Mesenchymal stem cell (in vitro differentiated cells and primary cell): Measurements from ENCODE around the gene ALCAM.

Experiments used
- DNase-seq: peaks from one replicate; pipeline ENCODE4 v3.0.0-alpha.2; 2013
- H2AFZ ChIP-seq: one replicate; pipeline ENCODE4 v1.6.1; 2013; ENCODE audit warnings: low read depth, mild to moderate bottlenecking, control low read depth, inconsistent platforms, low read length, moderate library complexity
- H2AK5ac ChIP-seq: 2 replicates; pipeline ENCODE4 v1.6.1; 2013; ENCODE audit warnings: low read length, moderate library complexity, mild to moderate bottlenecking, inconsistent platforms; ENCODE audit not compliant: severe bottlenecking
- H2BK120ac ChIP-seq: one replicate; pipeline ENCODE4 v1.6.1; 2013; ENCODE audit warnings: low read depth, mild to moderate bottlenecking, inconsistent platforms, low read length, moderate library complexity
- H2BK12ac ChIP-seq, 2 experiments: one replicate each; pipeline ENCODE4 v1.6.1; 2013; ENCODE audit warnings: inconsistent platforms in 2 of 2, low read length in 2 of 2, mild to moderate bottlenecking in 2 of 2, moderate library complexity in 2 of 2, control low read depth in 1 of 2
- H2BK15ac ChIP-seq: one replicate; pipeline ENCODE4 v1.6.1; 2013; ENCODE audit warnings: mild to moderate bottlenecking, low read depth, inconsistent platforms; ENCODE audit not compliant: poor library complexity, severe bottlenecking
- H2BK5ac ChIP-seq: 2 replicates; pipeline ENCODE4 v1.6.1; 2013; ENCODE audit warnings: low read depth, mild to moderate bottlenecking, low read length, control low read depth, inconsistent platforms; ENCODE audit not compliant: poor library complexity, severe bottlenecking
- H3K14ac ChIP-seq, 2 experiments: one replicate each; pipeline ENCODE4 v1.6.1; 2013; ENCODE audit warnings: inconsistent platforms in 2 of 2, low read length in 2 of 2, control low read depth in 1 of 2, mild to moderate bottlenecking in 1 of 2, moderate library complexity in 1 of 2
- H3K18ac ChIP-seq, 2 experiments: one replicate each; pipeline ENCODE4 v1.6.1; 2013; ENCODE audit warnings: inconsistent platforms in 2 of 2, low read length in 2 of 2, control low read depth in 1 of 2, low read depth in 1 of 2, mild to moderate bottlenecking in 1 of 2
- H3K23ac ChIP-seq, 2 experiments: one replicate each; pipeline ENCODE4 v1.6.1; 2013; ENCODE audit warnings: inconsistent platforms in 2 of 2, low read length in 2 of 2, mild to moderate bottlenecking in 2 of 2, moderate library complexity in 2 of 2, control low read depth in 1 of 2
- H3K27ac ChIP-seq: 2 replicates; pipeline ENCODE4 v1.5.1; 2013; ENCODE audit warnings: mild to moderate bottlenecking, moderate library complexity, low read length, control low read depth, inconsistent platforms; ENCODE audit not compliant: poor library complexity, severe bottlenecking
- H3K27me3 ChIP-seq, 2 experiments: 2 replicates each; pipeline versions ENCODE4 v1.6.1 to v1.7.0; 2013; ENCODE audit warnings: low read length in 2 of 2, mild to moderate bottlenecking in 2 of 2, moderate library complexity in 2 of 2, control low read depth in 1 of 2, inconsistent platforms in 1 of 2; ENCODE audit not compliant: control insufficient read depth in 1 of 2, insufficient read depth in 1 of 2
- H3K36me3 ChIP-seq, 2 experiments: 2 replicates each; pipeline versions ENCODE4 v1.6.1 to v1.7.0; 2013; ENCODE audit warnings: low read length in 2 of 2, control low read depth in 1 of 2, inconsistent platforms in 1 of 2, low read depth in 1 of 2, mild to moderate bottlenecking in 1 of 2; ENCODE audit not compliant: insufficient read depth in 2 of 2, control insufficient read depth in 1 of 2
- H3K4ac ChIP-seq, 2 experiments: one replicate each; pipeline ENCODE4 v1.6.1; 2013; ENCODE audit warnings: inconsistent platforms in 2 of 2, low read length in 2 of 2, mild to moderate bottlenecking in 2 of 2, moderate library complexity in 2 of 2, control low read depth in 1 of 2, low read depth in 1 of 2
- H3K4me1 ChIP-seq: 2 replicates; pipeline ENCODE4 v1.6.1; 2013; ENCODE audit warnings: low read depth, low read length, control low read depth; ENCODE audit not compliant: control insufficient read depth, insufficient read depth
- H3K4me2 ChIP-seq: 2 replicates; pipeline ENCODE4 v1.6.1; 2013; ENCODE audit warnings: low read length, mild to moderate bottlenecking, inconsistent platforms; ENCODE audit not compliant: poor library complexity, severe bottlenecking
- H3K4me3 ChIP-seq, 2 experiments: 2 replicates each; pipeline versions ENCODE4 v1.5.1 to v1.7.0; 2013; ENCODE audit warnings: low read length in 2 of 2, mild to moderate bottlenecking in 2 of 2, control low read depth in 1 of 2, low read depth in 1 of 2; ENCODE audit not compliant: insufficient read depth in 1 of 2
- H3K79me1 ChIP-seq: replicated peaks from 2 replicates; pipeline ENCODE4 v1.6.1; 2013; ENCODE audit warnings: mild to moderate bottlenecking, control low read depth, low read length, inconsistent platforms; ENCODE audit not compliant: poor library complexity, severe bottlenecking
- H3K9ac ChIP-seq: 2 replicates; pipeline ENCODE4 v1.7.0; 2013; ENCODE audit warnings: mild to moderate bottlenecking, low read length, moderate library complexity
- H3K9me3 ChIP-seq: 2 replicates; pipeline ENCODE4 v1.7.0; 2013; ENCODE audit warnings: mild to moderate bottlenecking, low read length; ENCODE audit not compliant: control insufficient read depth
- H4K8ac ChIP-seq: one replicate; pipeline ENCODE4 v1.6.1; 2013; ENCODE audit warnings: inconsistent platforms, mild to moderate bottlenecking, low read length, moderate library complexity
- H4K91ac ChIP-seq: one replicate; pipeline ENCODE4 v1.6.1; 2013; ENCODE audit warnings: mild to moderate bottlenecking, low read length, inconsistent platforms
- WGBS: methylation state at CpG from one replicate; pipeline ENCODE4 v1.1.7; 2013; ENCODE audit warnings: mixed read lengths; 5-methylcytosine and 5-hydroxymethylcytosine counted together

The ALCAM gene

DNA sequence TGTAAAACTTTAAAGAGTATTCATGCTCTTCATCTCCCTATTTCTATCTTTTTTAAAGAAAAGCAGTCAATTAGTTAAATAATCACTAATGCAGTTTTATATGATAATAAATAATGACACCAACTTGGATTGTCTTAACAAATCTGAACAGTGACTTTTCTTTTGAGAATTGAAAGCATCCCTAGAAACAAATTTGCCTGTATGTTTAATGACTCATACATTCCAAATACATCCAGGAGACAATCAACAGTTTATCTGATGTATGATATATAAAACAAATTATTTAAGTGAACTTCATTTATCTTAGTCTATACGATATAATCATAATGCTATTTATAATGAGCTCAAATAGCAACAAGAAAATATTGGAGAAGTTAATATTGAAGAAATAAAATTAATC is 78.0 kb downstream of the ALCAM start:
- no peaks in the 10 kb centered on the region for H3K36me3 ChIP-seq
- no peak overlapping the region for H2BK12ac ChIP-seq
- no CpG with 5 or more reads among the region's 1 CpG for WGBS

GRCh38 chr3:105448338-105448982 is 81.8 kb downstream of the ALCAM start:
- H3K27ac ChIP-seq: no peak overlapping the region
- no peaks in the 10 kb centered on the region for H3K9me3 ChIP-seq
- peak overlapping the region in 1 of 2 experiments; percentile 27 for H3K4me3 ChIP-seq
- no peak overlapping the region for H3K23ac ChIP-seq
- no peak overlapping the region for H3K14ac ChIP-seq
- peak overlapping the region; percentile 29 for H2AFZ ChIP-seq
- H2BK120ac ChIP-seq: no peak overlapping the region
- no peak overlapping the region for H3K4me2 ChIP-seq
- H4K91ac ChIP-seq: no peak overlapping the region
- no peak overlapping the region for H2BK12ac ChIP-seq
- H3K9ac ChIP-seq: no peak overlapping the region
- WGBS: 27% methylated on average over 4 of the region's 4 CpGs
- no peaks in the 10 kb centered on the region for H3K36me3 ChIP-seq
- no peak overlapping the region for H3K18ac ChIP-seq
- no peak overlapping the region for H4K8ac ChIP-seq
- peaks cover 19% of the 10 kb centered on the region for H3K79me1 ChIP-seq
- H2BK15ac ChIP-seq: no peak overlapping the region
- H3K27me3 ChIP-seq: no peaks in the 10 kb centered on the region
- H3K4ac ChIP-seq: no peak overlapping the region
- peaks cover 4% of the 10 kb centered on the region for H3K4me1 ChIP-seq
- H2BK5ac ChIP-seq: no peak overlapping the region
- DNase-seq: peak; percentile 24
- H2AK5ac ChIP-seq: no peak overlapping the region

More for the DNA sequence above, 78.0 kb downstream of the ALCAM start:
- H3K79me1 ChIP-seq: peaks cover 16% of the 10 kb centered on the region
- no peak overlapping the region for H4K91ac ChIP-seq
- no peaks in the 10 kb centered on the region for H3K27me3 ChIP-seq
- no peak overlapping the region for H3K4ac ChIP-seq
- H2BK5ac ChIP-seq: no peak overlapping the region
- H2BK120ac ChIP-seq: no peak overlapping the region
- no peak overlapping the region for H3K4me3 ChIP-seq
- H3K23ac ChIP-seq: no peak overlapping the region
- H4K8ac ChIP-seq: no peak overlapping the region
- no peak overlapping the region for H2AK5ac ChIP-seq
- peaks cover 4% of the 10 kb centered on the region for H3K4me1 ChIP-seq
- H3K9ac ChIP-seq: no peak overlapping the region
- no peak overlapping the region for H2BK15ac ChIP-seq
- no peak overlapping the region for H2AFZ ChIP-seq
- DNase-seq: no peak
- no peak overlapping the region for H3K18ac ChIP-seq
- H3K14ac ChIP-seq: no peak overlapping the region
- H3K9me3 ChIP-seq: no peaks in the 10 kb centered on the region
- no peak overlapping the region for H3K4me2 ChIP-seq
- H3K27ac ChIP-seq: no peak overlapping the region

DNA sequence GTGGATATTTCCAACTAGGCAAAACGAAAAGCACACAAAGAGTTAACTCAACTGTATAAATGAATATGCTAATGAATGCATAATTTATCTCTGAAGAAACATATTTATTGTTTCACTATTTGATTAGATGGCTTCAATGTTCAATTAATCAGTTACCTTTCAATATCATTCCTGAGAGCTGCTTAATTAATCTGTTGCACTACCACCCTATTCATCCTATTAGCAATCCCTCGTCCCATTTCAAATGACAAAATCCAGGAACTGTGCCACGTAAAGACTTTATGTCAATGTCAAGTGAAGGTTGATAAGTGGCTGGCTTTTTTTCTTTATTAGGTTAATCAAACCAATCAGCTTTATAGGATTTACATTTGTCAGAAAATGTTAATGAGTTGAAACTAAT is 82.7 kb downstream of the ALCAM start:
- Histone ChIP-seq H2BK15ac (no peak overlapping the region), H2BK120ac (no peak overlapping the region), H4K91ac (no peak overlapping the region), H3K79me1 (peaks cover 17% of the 10 kb centered on the region), H3K18ac (no peak overlapping the region), H3K4me3 (no peak overlapping the region), H3K4me2 (no peak overlapping the region), H3K4ac (no peak overlapping the region), H3K36me3 (no peaks in the 10 kb centered on the region), H2AFZ (no peak overlapping the region), H3K14ac (no peak overlapping the region), H2AK5ac (no peak overlapping the region), H2BK5ac (no peak overlapping the region), H3K4me1 (peaks cover 3% of the 10 kb centered on the region), H4K8ac (no peak overlapping the region), H3K9ac (no peak overlapping the region), H2BK12ac (no peak overlapping the region), H3K9me3 (no peaks in the 10 kb centered on the region), H3K23ac (no peak overlapping the region), H3K27me3 (no peaks in the 10 kb centered on the region), H3K27ac (no peak overlapping the region)
- no CpG with 5 or more reads among the region's 3 CpGs for WGBS
- DNase-seq: no peak

GRCh38 chr3:105456017-105456416 is 89.3 kb downstream of the ALCAM start:
- H3K4me3 ChIP-seq: no peak overlapping the region
- WGBS: 91% methylated on average over 6 of the region's 6 CpGs
- H2BK12ac ChIP-seq: no peak overlapping the region

More at GRCh38 chr3:105456017-105456416, 89.3 kb downstream of the ALCAM start:
- Histone ChIP-seq H2BK5ac (no peak overlapping the region), H2BK120ac (no peak overlapping the region), H3K9ac (no peak overlapping the region), H2AK5ac (no peak overlapping the region), H3K14ac (no peak overlapping the region), H3K4ac (no peak overlapping the region), H3K9me3 (no peaks in the 10 kb centered on the region), H3K27me3 (no peaks in the 10 kb centered on the region), H3K79me1 (peaks cover 20% of the 10 kb centered on the region), H3K4me2 (no peak overlapping the region), H2BK15ac (no peak overlapping the region), H3K23ac (no peak overlapping the region), H3K18ac (no peak overlapping the region), H3K4me1 (no peaks in the 10 kb centered on the region), H2AFZ (no peak overlapping the region), H3K36me3 (no peaks in the 10 kb centered on the region), H3K27ac (no peak overlapping the region), H4K91ac (no peak overlapping the region), H4K8ac (peak overlapping the region; percentile 19)
- no peak for DNase-seq
